ENCODE results near the gene MN1. TPM values are rescaled to one million over a fixed set of nuclear protein-coding genes. Genes with fewer than 3 reads are reported as not detected.

Gene MN1
- total and polyA plus RNA-seq, 2 experiments from 2014 or later, result 1.0 to 6.8 TPM

DNA sequence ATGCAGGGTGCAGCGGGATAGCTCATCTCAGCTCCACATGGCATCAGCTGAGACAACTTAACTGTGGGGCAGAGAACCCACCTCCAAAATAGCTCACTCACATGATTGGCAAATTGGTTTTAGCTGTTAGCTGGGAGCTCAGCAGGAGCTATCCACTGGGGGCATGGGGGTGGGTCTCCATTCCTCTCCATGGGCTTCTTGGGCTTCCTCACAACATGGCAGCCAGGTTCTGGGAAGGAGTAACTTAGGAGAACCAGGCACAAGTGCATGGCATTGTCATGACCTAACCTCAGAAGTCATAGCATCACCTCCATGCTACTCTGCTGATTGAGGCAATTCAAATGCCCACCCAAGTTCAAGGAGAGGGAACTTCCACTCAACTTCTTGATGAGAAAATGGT is 85.5 kb downstream of the MN1 start:
- no peak for TF ChIP-seq ZNF114 (CRISPR knock-in tag; IDR thresholded peaks at IDR 0.05)
- TF ChIP-seq STAT1 (IDR thresholded peaks at IDR 0.05; ENCODE audit: unreplicated experiment), result no peak
- TF ChIP-seq EZH2phosphoT487 (IDR thresholded peaks at IDR 0.05; ENCODE audit: unreplicated experiment), result no peak
- TF ChIP-seq, protein P1, sequence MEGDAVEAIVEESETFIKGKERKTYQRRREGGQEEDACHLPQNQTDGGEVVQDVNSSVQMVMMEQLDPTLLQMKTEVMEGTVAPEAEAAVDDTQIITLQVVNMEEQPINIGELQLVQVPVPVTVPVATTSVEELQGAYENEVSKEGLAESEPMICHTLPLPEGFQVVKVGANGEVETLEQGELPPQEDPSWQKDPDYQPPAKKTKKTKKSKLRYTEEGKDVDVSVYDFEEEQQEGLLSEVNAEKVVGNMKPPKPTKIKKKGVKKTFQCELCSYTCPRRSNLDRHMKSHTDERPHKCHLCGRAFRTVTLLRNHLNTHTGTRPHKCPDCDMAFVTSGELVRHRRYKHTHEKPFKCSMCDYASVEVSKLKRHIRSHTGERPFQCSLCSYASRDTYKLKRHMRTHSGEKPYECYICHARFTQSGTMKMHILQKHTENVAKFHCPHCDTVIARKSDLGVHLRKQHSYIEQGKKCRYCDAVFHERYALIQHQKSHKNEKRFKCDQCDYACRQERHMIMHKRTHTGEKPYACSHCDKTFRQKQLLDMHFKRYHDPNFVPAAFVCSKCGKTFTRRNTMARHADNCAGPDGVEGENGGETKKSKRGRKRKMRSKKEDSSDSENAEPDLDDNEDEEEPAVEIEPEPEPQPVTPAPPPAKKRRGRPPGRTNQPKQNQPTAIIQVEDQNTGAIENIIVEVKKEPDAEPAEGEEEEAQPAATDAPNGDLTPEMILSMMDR (conservative IDR thresholded peaks at IDR 0.05; ENCODE audit: low read depth in 2 of 2), result no peak
- no peak for TF ChIP-seq JUNB (IDR thresholded peaks at IDR 0.05; ENCODE audit: unreplicated experiment)
- TF ChIP-seq ZNF331 (CRISPR knock-in tag; IDR thresholded peaks at IDR 0.05; ENCODE audit: low read depth), result no peak
- no peak for TF ChIP-seq EZH2 (IDR thresholded peaks at IDR 0.05; ENCODE audit: low read depth, unreplicated experiment)
- no peak for TF ChIP-seq POLR2AphosphoS5 (IDR thresholded peaks at IDR 0.05; ENCODE audit: low read depth)
- TF ChIP-seq, protein P2, sequence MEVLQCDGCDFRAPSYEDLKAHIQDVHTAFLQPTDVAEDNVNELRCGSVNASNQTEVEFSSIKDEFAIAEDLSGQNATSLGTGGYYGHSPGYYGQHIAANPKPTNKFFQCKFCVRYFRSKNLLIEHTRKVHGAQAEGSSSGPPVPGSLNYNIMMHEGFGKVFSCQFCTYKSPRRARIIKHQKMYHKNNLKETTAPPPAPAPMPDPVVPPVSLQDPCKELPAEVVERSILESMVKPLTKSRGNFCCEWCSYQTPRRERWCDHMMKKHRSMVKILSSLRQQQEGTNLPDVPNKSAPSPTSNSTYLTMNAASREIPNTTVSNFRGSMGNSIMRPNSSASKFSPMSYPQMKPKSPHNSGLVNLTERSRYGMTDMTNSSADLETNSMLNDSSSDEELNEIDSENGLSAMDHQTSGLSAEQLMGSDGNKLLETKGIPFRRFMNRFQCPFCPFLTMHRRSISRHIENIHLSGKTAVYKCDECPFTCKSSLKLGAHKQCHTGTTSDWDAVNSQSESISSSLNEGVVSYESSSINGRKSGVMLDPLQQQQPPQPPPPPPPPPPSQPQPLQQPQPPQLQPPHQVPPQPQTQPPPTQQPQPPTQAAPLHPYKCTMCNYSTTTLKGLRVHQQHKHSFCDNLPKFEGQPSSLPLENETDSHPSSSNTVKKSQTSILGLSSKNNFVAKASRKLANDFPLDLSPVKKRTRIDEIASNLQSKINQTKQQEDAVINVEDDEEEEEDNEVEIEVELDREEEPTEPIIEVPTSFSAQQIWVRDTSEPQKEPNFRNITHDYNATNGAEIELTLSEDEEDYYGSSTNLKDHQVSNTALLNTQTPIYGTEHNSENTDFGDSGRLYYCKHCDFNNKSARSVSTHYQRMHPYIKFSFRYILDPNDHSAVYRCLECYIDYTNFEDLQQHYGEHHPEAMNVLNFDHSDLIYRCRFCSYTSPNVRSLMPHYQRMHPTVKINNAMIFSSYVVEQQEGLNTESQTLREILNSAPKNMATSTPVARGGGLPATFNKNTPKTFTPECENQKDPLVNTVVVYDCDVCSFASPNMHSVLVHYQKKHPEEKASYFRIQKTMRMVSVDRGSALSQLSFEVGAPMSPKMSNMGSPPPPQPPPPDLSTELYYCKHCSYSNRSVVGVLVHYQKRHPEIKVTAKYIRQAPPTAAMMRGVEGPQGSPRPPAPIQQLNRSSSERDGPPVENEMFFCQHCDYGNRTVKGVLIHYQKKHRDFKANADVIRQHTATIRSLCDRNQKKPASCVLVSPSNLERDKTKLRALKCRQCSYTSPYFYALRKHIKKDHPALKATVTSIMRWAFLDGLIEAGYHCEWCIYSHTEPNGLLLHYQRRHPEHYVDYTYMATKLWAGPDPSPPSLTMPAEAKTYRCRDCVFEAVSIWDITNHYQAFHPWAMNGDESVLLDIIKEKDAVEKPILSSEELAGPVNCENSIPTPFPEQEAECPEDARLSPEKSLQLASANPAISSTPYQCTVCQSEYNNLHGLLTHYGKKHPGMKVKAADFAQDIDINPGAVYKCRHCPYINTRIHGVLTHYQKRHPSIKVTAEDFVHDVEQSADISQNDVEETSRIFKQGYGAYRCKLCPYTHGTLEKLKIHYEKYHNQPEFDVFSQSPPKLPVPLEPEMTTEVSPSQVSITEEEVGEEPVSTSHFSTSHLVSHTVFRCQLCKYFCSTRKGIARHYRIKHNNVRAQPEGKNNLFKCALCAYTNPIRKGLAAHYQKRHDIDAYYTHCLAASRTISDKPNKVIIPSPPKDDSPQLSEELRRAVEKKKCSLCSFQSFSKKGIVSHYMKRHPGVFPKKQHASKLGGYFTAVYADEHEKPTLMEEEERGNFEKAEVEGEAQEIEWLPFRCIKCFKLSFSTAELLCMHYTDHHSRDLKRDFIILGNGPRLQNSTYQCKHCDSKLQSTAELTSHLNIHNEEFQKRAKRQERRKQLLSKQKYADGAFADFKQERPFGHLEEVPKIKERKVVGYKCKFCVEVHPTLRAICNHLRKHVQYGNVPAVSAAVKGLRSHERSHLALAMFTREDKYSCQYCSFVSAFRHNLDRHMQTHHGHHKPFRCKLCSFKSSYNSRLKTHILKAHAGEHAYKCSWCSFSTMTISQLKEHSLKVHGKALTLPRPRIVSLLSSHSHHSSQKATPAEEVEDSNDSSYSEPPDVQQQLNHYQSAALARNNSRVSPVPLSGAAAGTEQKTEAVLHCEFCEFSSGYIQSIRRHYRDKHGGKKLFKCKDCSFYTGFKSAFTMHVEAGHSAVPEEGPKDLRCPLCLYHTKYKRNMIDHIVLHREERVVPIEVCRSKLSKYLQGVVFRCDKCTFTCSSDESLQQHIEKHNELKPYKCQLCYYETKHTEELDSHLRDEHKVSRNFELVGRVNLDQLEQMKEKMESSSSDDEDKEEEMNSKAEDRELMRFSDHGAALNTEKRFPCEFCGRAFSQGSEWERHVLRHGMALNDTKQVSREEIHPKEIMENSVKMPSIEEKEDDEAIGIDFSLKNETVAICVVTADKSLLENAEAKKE (CRISPR knock-in tag; IDR thresholded peaks at IDR 0.05), result no peak
- Mint-ChIP-seq H3K9me3 (no peaks in the 10 kb centered on the region; the same call in 2 of the 3 replicates), H3K36me3 (ENCODE audit: low read depth) (peaks cover 45% of the 10 kb centered on the region), H3K27me3 (ENCODE audit: insufficient read depth, low read depth, poor library complexity) (peaks cover 11% of the 10 kb centered on the region), H3K4me3 (no peak overlapping the region), H3K27ac (no peak overlapping the region), H3K4me1 (peaks cover 46% of the 10 kb centered on the region)
- Histone ChIP-seq H4K20me1 (replicated peaks; ENCODE audit: insufficient read depth) (peaks cover 53% of the 10 kb centered on the region), H3K27ac (ENCODE audit: low read depth) (0 out of 2 replicates have a peak overlapping the region, but pooled peaks have one; percentile 39), H3K4me1 (ENCODE audit: insufficient read depth) (peaks cover 25% of the 10 kb centered on the region), H3K4me2 (no peak overlapping the region), H3K9me2 (ENCODE audit: insufficient read depth) (no peaks in the 10 kb centered on the region), H3K79me2 (replicated peaks; ENCODE audit: insufficient read depth) (peaks cover 96% of the 10 kb centered on the region), H3K4me3 (no peak overlapping the region), H3K36me3 (ENCODE audit: insufficient read depth) (peaks cover 7% of the 10 kb centered on the region; the same call in 1 of the 2 replicates), H2AFZ (no peak overlapping the region), H3F3A (replicated peaks; ENCODE audit: low read depth) (no peaks in the 10 kb centered on the region; the same call in 1 of the 2 replicates), H3K27me3 (ENCODE audit: insufficient read depth) (no peaks in the 10 kb centered on the region)
- ATAC-seq, result no peak
- no peak for DNase-seq (ENCODE audit: low spot score)
